Glutamatergic neuron (in vitro differentiated cells): ENCODE data around the gene CYSTM1. TPM values are rescaled to one million over a fixed set of nuclear protein-coding genes. Genes with fewer than 3 reads are reported as not detected.

Experiments
- DNase-seq: peaks from one replicate; pipeline ENCODE4 v3.0.0; 2022
- H3K27ac Mint-ChIP-seq: one replicate; pipeline ENCODE4 v1.8.0; 2020; ENCODE audit warnings: mild to moderate bottlenecking, mixed read lengths, inconsistent platforms; ENCODE audit not compliant: unreplicated experiment
- H3K27me3 Mint-ChIP-seq: one replicate; pipeline ENCODE4 v1.8.0; 2020; ENCODE audit warnings: mild to moderate bottlenecking, moderate library complexity, mixed read lengths, inconsistent platforms; ENCODE audit not compliant: unreplicated experiment
- H3K36me3 Mint-ChIP-seq: one replicate; pipeline ENCODE4 v1.8.0; 2020; ENCODE audit warnings: mild to moderate bottlenecking, mixed read lengths, inconsistent platforms; ENCODE audit not compliant: unreplicated experiment
- H3K4me1 Mint-ChIP-seq: one replicate; pipeline ENCODE4 v1.8.0; 2020; ENCODE audit warnings: mild to moderate bottlenecking, low read depth, mixed read lengths, inconsistent platforms; ENCODE audit not compliant: unreplicated experiment
- H3K4me3 Mint-ChIP-seq: one replicate; pipeline ENCODE4 v1.8.0; 2020; ENCODE audit warnings: mild to moderate bottlenecking, mixed read lengths, inconsistent platforms; ENCODE audit not compliant: unreplicated experiment
- H3K9me3 Mint-ChIP-seq: one replicate; pipeline ENCODE4 v1.8.0; 2020; ENCODE audit warnings: mild to moderate bottlenecking, moderate library complexity, mixed read lengths, inconsistent platforms; ENCODE audit not compliant: unreplicated experiment
- total RNA-seq: library from RNA; stranded (reverse); fragmentation: NEBNext Ultra II Directional; extraction: Animal tissue kit (Norgen Biotek cat#: 25700); gene quantifications from one replicate; pipeline ENCODE4 v1.2.1, GENCODE V29; 2021; ENCODE audit not compliant: unreplicated experiment
- TF ChIP-seq, protein P1 (sequence below): fragments of 200-600 bp; sonication (generic); IDR thresholded peaks from one replicate; pipeline ENCODE4 v1.5.0; 2021; ENCODE audit not compliant: partially characterized antibody, unreplicated experiment

CYSTM1 gene
- total RNA-seq, 1 donor from 2014 or later, result 37.4 TPM

DNA sequence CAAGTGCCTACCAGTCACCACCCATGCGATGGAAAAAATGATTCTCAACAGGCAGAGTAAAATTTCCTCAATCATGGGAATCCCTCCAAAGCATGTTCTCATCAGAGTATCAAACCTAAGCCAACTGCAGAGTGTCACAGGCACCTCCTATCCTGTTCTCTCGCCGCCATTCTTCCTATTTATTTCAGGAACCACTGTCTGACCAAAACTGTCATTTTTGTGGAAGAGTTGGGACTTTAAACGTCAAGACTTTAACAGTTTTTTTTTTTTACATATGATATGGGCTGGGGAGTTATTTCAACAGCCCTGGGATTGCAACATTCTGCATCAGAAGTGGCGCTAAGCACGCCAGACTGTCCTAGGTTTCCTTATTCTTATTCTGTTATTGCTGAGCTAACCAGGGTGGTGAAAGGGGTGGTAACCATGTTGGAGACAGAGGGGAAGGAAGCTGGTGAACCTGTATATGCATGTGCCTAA, 98.5 kb downstream of the CYSTM1 start:
- H3K4me3 Mint-ChIP-seq, result no peak overlapping the region
- no peak overlapping the region for H3K27ac Mint-ChIP-seq
- no peaks in the 10 kb centered on the region for H3K27me3 Mint-ChIP-seq
- TF ChIP-seq, protein P1, sequence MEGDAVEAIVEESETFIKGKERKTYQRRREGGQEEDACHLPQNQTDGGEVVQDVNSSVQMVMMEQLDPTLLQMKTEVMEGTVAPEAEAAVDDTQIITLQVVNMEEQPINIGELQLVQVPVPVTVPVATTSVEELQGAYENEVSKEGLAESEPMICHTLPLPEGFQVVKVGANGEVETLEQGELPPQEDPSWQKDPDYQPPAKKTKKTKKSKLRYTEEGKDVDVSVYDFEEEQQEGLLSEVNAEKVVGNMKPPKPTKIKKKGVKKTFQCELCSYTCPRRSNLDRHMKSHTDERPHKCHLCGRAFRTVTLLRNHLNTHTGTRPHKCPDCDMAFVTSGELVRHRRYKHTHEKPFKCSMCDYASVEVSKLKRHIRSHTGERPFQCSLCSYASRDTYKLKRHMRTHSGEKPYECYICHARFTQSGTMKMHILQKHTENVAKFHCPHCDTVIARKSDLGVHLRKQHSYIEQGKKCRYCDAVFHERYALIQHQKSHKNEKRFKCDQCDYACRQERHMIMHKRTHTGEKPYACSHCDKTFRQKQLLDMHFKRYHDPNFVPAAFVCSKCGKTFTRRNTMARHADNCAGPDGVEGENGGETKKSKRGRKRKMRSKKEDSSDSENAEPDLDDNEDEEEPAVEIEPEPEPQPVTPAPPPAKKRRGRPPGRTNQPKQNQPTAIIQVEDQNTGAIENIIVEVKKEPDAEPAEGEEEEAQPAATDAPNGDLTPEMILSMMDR, result no peak
- peaks cover 5% of the 10 kb centered on the region for H3K36me3 Mint-ChIP-seq
- no peaks in the 10 kb centered on the region for H3K4me1 Mint-ChIP-seq
- no peaks in the 10 kb centered on the region for H3K9me3 Mint-ChIP-seq
- DNase-seq, result no peak

DNA sequence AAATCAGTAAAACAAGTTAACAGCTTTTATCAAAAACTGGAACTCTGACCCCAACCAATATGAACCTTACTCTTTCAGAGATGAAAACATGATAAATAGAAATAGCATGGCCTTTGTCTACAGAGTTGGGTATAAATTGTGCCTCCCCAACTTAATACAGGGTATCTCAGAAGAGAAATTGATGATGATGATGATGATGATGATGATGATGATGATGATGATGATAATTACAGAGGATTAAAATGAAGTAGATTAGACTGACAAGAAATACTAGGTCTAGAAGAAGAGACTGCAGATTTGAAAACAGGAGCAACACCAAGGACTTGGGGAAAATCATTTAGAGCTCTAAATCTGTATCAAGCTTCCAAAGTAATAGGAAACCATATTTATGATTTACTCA, 100.8 kb downstream of the CYSTM1 start:
- Mint-ChIP-seq H3K36me3 (peaks cover 5% of the 10 kb centered on the region), H3K4me3 (no peak overlapping the region), H3K4me1 (no peaks in the 10 kb centered on the region), H3K9me3 (no peaks in the 10 kb centered on the region), H3K27me3 (no peaks in the 10 kb centered on the region), H3K27ac (no peak overlapping the region)
- no peak for DNase-seq
- TF ChIP-seq, protein P1, result no peak

DNA sequence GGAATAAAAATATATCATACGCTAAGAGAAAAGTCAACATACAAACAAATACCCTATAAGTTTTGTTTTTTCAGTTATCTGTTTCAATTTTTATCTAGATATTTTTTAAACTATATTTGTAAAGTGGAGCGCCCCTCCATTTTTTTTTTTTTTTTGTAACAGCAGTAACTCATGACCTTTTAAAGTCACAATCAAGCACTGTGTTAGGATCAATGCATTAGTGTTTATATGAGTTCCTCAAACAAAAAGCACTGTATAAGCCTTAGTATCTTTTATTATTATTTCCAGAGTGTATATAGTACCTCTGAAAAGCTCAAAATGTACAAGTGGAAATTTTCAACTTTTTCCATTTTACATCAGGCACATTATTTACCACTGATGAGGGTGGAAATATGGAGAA, 107.3 kb downstream of the CYSTM1 start:
- no peak for DNase-seq
- peaks cover 5% of the 10 kb centered on the region for H3K36me3 Mint-ChIP-seq
- H3K4me1 Mint-ChIP-seq, result peaks cover 3% of the 10 kb centered on the region
- no peaks in the 10 kb centered on the region for H3K9me3 Mint-ChIP-seq
- H3K27me3 Mint-ChIP-seq, result no peaks in the 10 kb centered on the region
- TF ChIP-seq, protein P1, result no peak
- no peak overlapping the region for H3K4me3 Mint-ChIP-seq
- no peak overlapping the region for H3K27ac Mint-ChIP-seq

DNA sequence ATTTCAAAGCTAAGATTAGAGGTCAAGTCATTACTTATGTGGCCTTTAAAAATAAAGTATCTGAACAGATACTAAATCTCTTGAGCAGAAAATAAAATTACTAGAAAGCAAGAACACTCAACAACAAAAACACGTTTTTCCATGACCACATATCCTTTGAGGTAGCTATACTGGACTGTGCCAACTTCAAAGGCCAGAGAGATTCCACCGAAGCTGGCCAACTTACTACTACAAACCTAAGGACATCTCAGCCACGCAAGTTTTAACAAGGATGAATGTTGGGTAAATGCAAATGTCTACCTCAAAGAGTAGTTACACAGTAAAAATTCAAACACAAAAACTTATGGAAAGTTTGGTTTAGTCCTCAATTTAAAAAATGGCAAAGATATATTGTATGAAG, 109.0 kb downstream of the CYSTM1 start:
- no peak overlapping the region for H3K4me3 Mint-ChIP-seq
- TF ChIP-seq, protein P1, result no peak
- no peaks in the 10 kb centered on the region for H3K36me3 Mint-ChIP-seq
- H3K9me3 Mint-ChIP-seq, result no peaks in the 10 kb centered on the region
- H3K4me1 Mint-ChIP-seq, result peaks cover 14% of the 10 kb centered on the region
- DNase-seq, result no peak
- H3K27me3 Mint-ChIP-seq, result no peaks in the 10 kb centered on the region
- H3K27ac Mint-ChIP-seq, result no peak overlapping the region

DNA sequence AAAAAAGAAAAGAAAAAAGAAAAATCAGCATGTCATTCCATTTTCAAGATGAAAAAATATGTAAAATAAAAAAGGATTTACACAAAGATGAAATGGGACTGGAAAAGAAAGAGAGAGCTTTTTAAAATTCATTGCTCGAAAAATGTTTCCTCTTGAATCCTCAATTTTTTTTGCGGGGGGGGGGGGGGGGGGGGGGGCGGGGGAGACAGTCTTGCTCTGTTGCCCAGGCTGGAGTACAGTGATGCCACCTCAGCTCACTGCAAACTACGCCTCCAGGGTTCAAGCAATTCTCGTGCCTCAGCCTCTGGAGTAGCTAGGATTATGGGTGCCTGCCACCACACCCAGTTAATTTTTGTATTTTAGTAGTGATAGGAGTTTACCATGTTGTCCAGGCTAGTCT, 111.4 kb downstream of the CYSTM1 start:
- TF ChIP-seq, protein P1, result no peak
- H3K4me3 Mint-ChIP-seq, result no peak overlapping the region
- H3K27ac Mint-ChIP-seq, result no peak overlapping the region
- no peak for DNase-seq
- no peaks in the 10 kb centered on the region for H3K36me3 Mint-ChIP-seq
- no peaks in the 10 kb centered on the region for H3K9me3 Mint-ChIP-seq
- peaks cover 14% of the 10 kb centered on the region for H3K4me1 Mint-ChIP-seq
- H3K27me3 Mint-ChIP-seq, result no peaks in the 10 kb centered on the region
